Measurements from ENCODE around the gene PLEKHN1. TPM values are rescaled to one million over a fixed set of nuclear protein-coding genes. Genes with fewer than 3 reads are reported as not detected.

The PLEKHN1 gene
- total RNA-seq, 1 experiment from 2014 or later, result not detected

DNA sequence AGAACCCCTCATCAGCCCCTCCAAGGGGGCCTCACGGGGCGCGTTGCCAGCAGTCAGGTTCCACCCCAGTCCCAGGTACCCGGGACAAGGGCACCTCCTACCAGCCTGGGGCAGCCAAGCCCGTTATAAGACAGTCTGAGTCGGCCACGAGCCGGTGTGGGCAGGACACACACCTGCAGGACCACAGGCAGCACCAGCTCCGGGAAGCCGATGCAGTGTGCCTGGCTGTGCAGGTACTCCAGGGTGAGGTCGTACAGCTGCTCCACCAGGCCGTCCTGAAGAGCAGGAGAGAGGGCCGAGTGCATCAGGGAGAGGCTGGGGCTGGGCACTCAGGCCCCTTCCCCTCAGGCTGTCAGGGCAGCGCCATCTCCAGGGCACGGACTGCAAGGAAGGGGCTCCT lies 18.3 kb upstream of the PLEKHN1 start:
- H3K36me3 ChIP-seq (ENCODE audit: insufficient read depth, low read length, poor library complexity, severe bottlenecking), result peaks cover 71% of the 10 kb centered on the region

DNA sequence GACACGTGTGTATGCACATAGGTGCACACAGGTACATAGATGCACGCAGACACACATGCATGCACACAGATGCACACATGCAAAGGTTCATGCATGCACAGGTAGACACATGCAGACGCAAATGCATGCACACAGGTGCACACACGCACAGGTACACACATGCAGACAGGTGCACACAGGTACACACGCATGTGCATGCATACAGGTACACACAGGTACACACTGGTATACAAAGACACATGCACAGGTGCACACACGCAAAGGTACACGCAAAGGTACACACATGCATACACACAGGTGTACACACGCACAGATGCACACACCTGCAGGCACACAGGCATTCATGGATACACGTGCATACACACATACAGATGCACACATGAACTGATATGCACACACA lies 16.0 kb upstream of the PLEKHN1 start:
- no peak overlapping the region for H3K4me3 ChIP-seq (ENCODE audit: low read depth, low read length, poor library complexity, severe bottlenecking)
- BruUV-seq (replicated peaks), result no TSS peak
- H3K9me3 ChIP-seq (ENCODE audit: low read depth, low read length, poor library complexity, severe bottlenecking), result no peaks in the 10 kb centered on the region
- DNase-seq (ENCODE audit: low spot score), result no peak
- no peak for TF ChIP-seq EZH2 (IDR thresholded peaks at IDR 0.05; ENCODE audit: borderline replicate concordance, low read depth, low read length, poor library complexity, severe bottlenecking)
- TF ChIP-seq, protein P1, sequence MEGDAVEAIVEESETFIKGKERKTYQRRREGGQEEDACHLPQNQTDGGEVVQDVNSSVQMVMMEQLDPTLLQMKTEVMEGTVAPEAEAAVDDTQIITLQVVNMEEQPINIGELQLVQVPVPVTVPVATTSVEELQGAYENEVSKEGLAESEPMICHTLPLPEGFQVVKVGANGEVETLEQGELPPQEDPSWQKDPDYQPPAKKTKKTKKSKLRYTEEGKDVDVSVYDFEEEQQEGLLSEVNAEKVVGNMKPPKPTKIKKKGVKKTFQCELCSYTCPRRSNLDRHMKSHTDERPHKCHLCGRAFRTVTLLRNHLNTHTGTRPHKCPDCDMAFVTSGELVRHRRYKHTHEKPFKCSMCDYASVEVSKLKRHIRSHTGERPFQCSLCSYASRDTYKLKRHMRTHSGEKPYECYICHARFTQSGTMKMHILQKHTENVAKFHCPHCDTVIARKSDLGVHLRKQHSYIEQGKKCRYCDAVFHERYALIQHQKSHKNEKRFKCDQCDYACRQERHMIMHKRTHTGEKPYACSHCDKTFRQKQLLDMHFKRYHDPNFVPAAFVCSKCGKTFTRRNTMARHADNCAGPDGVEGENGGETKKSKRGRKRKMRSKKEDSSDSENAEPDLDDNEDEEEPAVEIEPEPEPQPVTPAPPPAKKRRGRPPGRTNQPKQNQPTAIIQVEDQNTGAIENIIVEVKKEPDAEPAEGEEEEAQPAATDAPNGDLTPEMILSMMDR (conservative IDR thresholded peaks at IDR 0.05; ENCODE audit: low read depth, low read length), result no peak
- ChIA-PET CTCF (no interaction called here), POLR2A (ENCODE audit: low non-redundant PET) (no interaction called here)
- intact Hi-C loops (cut with micrococcal nuclease; ENCODE audit: unreplicated experiment), result no loop called here
- H3K27ac ChIP-seq (ENCODE audit: low read depth, low read length, poor library complexity, severe bottlenecking), result no peak overlapping the region
- H3K36me3 ChIP-seq (ENCODE audit: insufficient read depth, low read length, poor library complexity, severe bottlenecking), result peaks cover 77% of the 10 kb centered on the region
- peaks cover under 1% of the 10 kb centered on the region for H3K4me1 ChIP-seq (ENCODE audit: insufficient read depth, low read length, poor library complexity, severe bottlenecking)
- H3K27me3 ChIP-seq (replicated peaks; ENCODE audit: insufficient read depth, low read depth, low read length, poor library complexity), result no peaks in the 10 kb centered on the region

More for the DNA sequence above, 18.3 kb upstream of the PLEKHN1 start:
- no peak for DNase-seq (ENCODE audit: low spot score)
- no peak overlapping the region for H3K4me3 ChIP-seq (ENCODE audit: low read depth, low read length, poor library complexity, severe bottlenecking)
- no peaks in the 10 kb centered on the region for H3K9me3 ChIP-seq (ENCODE audit: low read depth, low read length, poor library complexity, severe bottlenecking)
- H3K27me3 ChIP-seq (replicated peaks; ENCODE audit: insufficient read depth, low read depth, low read length, poor library complexity), result no peaks in the 10 kb centered on the region
- POLR2A ChIA-PET (ENCODE audit: low non-redundant PET), result no interaction called here
- no TSS peak for BruUV-seq (replicated peaks)
- H3K4me1 ChIP-seq (ENCODE audit: insufficient read depth, low read length, poor library complexity, severe bottlenecking), result peaks cover 24% of the 10 kb centered on the region
- intact Hi-C loops (cut with micrococcal nuclease; ENCODE audit: unreplicated experiment), result no loop called here
- CTCF ChIA-PET, result no interaction called here
- TF ChIP-seq, protein P1 (conservative IDR thresholded peaks at IDR 0.05; ENCODE audit: low read depth, low read length), result no peak; the same call in 1 of the 2 replicates
- TF ChIP-seq EZH2 (IDR thresholded peaks at IDR 0.05; ENCODE audit: borderline replicate concordance, low read depth, low read length, poor library complexity, severe bottlenecking), result no peak
- no peak overlapping the region for H3K27ac ChIP-seq (ENCODE audit: low read depth, low read length, poor library complexity, severe bottlenecking)

DNA sequence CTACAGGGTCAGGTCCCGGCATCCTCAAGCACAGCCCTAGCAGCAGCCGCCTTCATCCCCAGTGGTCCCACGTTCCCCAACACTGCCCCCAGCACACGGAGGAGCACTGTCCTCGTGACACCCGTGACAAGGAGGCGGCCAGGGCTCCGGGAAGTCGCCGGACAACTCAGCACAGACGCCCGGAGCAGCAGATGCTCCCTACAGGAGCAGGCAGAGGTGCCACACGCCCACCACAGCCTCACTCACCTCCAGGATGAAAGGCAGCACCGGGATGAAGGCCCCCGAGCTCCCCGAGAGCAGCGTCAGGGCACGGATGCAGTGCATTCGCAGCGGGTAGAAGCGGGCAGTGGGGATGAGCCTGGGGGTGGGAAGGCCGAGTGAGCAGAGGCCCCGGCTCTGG lies 15.4 kb upstream of the PLEKHN1 start:
- ChIA-PET CTCF (no interaction called here), POLR2A (ENCODE audit: low non-redundant PET) (no interaction called here)
- intact Hi-C loops (cut with micrococcal nuclease; ENCODE audit: unreplicated experiment), result no loop called here
- BruUV-seq (replicated peaks), result no TSS peak
- TF ChIP-seq EZH2 (IDR thresholded peaks at IDR 0.05; ENCODE audit: borderline replicate concordance, low read depth, low read length, poor library complexity, severe bottlenecking), result no peak
- TF ChIP-seq, protein P1 (conservative IDR thresholded peaks at IDR 0.05; ENCODE audit: low read depth, low read length), result no peak
- H3K36me3 ChIP-seq (ENCODE audit: insufficient read depth, low read length, poor library complexity, severe bottlenecking), result peaks cover 77% of the 10 kb centered on the region
- DNase-seq (ENCODE audit: low spot score), result no peak
- H3K27me3 ChIP-seq (replicated peaks; ENCODE audit: insufficient read depth, low read depth, low read length, poor library complexity), result no peaks in the 10 kb centered on the region
- H3K27ac ChIP-seq (ENCODE audit: low read depth, low read length, poor library complexity, severe bottlenecking), result no peak overlapping the region
- H3K4me1 ChIP-seq (ENCODE audit: insufficient read depth, low read length, poor library complexity, severe bottlenecking), result no peaks in the 10 kb centered on the region
- no peak overlapping the region for H3K4me3 ChIP-seq (ENCODE audit: low read depth, low read length, poor library complexity, severe bottlenecking)
- H3K9me3 ChIP-seq (ENCODE audit: low read depth, low read length, poor library complexity, severe bottlenecking), result no peaks in the 10 kb centered on the region

All from A673 (cell line).